Mesenteric fat pad (tissue), 1 donor: ENCODE measurements around the gene DSG1. TPM values are rescaled to one million over a fixed set of nuclear protein-coding genes. Genes with fewer than 3 reads are reported as not detected.

Experiments
- total RNA-seq: library from RNA; stranded (reverse); fragmentation: NEBNext Ultra II Directional; extraction: Animal tissue kit (Norgen Biotek cat#: 25700); gene quantifications from one replicate; pipeline ENCODE4 v1.2.1, GENCODE V29; 2021
- donor health status: DM: yes; HTN: yes; CAD: no.

DSG1 gene
- total RNA-seq, 1 donor from 2014 or later, result not detected

Other genes with a start within 250 kb of the DSG1 start
- gene DSC2, start 215.7 kb upstream of the DSG1 start, total RNA-seq, result 11.9 TPM
- gene DSC1, start 155.3 kb upstream of the DSG1 start, total RNA-seq, result not detected
- gene DSG4, start 58.6 kb downstream of the DSG1 start, total RNA-seq, result not detected
- not detected for gene DSG3, start 129.6 kb downstream of the DSG1 start, total RNA-seq
- gene DSG2, start 180.0 kb downstream of the DSG1 start, total RNA-seq, result 32.9 TPM